WTC11 (cell line): ENCODE results near the gene EDA.

Source experiments
- JUN ChIP-seq: sonication (generic); formaldehyde crosslinking; IDR thresholded peaks from 2 replicates; pipeline ENCODE4 v1.8.0; 2023; ENCODE audit warnings: mild to moderate bottlenecking, missing genetic modification reagents
- ZNF317 ChIP-seq: sonication (generic); formaldehyde crosslinking; IDR thresholded peaks from 2 replicates; pipeline ENCODE4 v1.8.1; 2023; ENCODE audit warnings: low read depth, mild to moderate bottlenecking, moderate library complexity, missing genetic modification reagents, borderline replicate concordance
- TF ChIP-seq, protein P1 (sequence below): fragments of 200-600 bp; IDR thresholded peaks from 2 replicates; pipeline ENCODE4 v1.8.0; 2022; ENCODE audit warnings: antibody characterized with exemption
- TF ChIP-seq, protein P2 (sequence below): sonication (generic); formaldehyde crosslinking; IDR thresholded peaks from 2 replicates; pipeline ENCODE4 v1.8.1; 2023; ENCODE audit warnings: mild to moderate bottlenecking, missing genetic modification reagents, moderate library complexity

DNA sequence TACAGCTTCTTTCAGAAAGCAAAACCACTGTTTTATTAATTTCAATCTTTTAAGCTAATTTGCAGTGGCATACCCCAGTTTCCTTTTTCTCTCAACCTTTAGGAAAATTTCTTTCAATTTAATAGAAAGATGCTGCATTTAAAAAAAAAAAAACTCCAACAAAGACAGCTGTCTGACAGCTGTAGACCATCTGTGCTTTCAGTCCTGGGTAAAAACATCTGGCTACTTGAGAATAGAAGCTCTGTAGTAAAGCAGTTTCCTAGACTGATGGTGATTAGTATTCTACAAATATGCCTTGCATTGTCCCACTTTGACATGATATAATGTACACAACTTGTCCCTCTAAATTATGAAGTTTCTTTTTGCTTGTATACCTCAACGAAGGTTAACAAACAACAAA lies 197.8 kb downstream of the EDA start:
- TF ChIP-seq, protein P1, sequence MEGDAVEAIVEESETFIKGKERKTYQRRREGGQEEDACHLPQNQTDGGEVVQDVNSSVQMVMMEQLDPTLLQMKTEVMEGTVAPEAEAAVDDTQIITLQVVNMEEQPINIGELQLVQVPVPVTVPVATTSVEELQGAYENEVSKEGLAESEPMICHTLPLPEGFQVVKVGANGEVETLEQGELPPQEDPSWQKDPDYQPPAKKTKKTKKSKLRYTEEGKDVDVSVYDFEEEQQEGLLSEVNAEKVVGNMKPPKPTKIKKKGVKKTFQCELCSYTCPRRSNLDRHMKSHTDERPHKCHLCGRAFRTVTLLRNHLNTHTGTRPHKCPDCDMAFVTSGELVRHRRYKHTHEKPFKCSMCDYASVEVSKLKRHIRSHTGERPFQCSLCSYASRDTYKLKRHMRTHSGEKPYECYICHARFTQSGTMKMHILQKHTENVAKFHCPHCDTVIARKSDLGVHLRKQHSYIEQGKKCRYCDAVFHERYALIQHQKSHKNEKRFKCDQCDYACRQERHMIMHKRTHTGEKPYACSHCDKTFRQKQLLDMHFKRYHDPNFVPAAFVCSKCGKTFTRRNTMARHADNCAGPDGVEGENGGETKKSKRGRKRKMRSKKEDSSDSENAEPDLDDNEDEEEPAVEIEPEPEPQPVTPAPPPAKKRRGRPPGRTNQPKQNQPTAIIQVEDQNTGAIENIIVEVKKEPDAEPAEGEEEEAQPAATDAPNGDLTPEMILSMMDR = no peak
- TF ChIP-seq JUN (CRISPR knock-in tag) (no peak), ZNF317 (no peak)
- TF ChIP-seq, protein P2, sequence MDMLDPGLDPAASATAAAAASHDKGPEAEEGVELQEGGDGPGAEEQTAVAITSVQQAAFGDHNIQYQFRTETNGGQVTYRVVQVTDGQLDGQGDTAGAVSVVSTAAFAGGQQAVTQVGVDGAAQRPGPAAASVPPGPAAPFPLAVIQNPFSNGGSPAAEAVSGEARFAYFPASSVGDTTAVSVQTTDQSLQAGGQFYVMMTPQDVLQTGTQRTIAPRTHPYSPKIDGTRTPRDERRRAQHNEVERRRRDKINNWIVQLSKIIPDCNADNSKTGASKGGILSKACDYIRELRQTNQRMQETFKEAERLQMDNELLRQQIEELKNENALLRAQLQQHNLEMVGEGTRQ (CRISPR knock-in tag) = no peak
